ENCODE measurements around the gene TCEAL1.
"Not testable (repeated sequence)": the region's sequence is repeated elsewhere in the genome, so short reads cannot be mapped to it uniquely, and the experiment has no call there.

Gene TCEAL1

DNA sequence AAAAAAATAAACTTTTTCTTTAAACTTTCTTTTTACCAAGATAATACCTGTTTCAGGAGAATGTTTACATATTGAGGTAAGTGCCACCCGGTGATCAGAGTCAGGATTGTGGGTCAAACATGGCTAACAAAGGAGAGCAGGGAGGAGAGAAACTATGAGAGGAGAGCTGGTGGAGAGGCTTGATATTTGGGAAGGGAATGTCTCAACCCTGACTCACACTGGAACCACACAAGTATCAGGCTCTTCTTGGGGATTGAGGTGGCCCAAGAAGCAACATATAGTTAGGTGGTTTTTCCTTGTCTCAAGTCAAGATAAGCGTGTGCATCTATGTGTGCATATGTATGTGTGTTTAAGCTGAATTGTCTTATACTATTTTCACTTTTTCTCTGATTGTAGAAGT, 6.7 kb downstream of the TCEAL1 start:
- TF ChIP-seq, protein P1, sequence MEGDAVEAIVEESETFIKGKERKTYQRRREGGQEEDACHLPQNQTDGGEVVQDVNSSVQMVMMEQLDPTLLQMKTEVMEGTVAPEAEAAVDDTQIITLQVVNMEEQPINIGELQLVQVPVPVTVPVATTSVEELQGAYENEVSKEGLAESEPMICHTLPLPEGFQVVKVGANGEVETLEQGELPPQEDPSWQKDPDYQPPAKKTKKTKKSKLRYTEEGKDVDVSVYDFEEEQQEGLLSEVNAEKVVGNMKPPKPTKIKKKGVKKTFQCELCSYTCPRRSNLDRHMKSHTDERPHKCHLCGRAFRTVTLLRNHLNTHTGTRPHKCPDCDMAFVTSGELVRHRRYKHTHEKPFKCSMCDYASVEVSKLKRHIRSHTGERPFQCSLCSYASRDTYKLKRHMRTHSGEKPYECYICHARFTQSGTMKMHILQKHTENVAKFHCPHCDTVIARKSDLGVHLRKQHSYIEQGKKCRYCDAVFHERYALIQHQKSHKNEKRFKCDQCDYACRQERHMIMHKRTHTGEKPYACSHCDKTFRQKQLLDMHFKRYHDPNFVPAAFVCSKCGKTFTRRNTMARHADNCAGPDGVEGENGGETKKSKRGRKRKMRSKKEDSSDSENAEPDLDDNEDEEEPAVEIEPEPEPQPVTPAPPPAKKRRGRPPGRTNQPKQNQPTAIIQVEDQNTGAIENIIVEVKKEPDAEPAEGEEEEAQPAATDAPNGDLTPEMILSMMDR (IDR thresholded peaks at IDR 0.05; ENCODE audit: insufficient read depth, low read depth, low read length, missing control alignments) = no peak
- DNase-seq (ENCODE audit: low read depth) = no peak
- H3K4me3 ChIP-seq (ENCODE audit: low read depth, low read length) = no peak overlapping the region

DNA sequence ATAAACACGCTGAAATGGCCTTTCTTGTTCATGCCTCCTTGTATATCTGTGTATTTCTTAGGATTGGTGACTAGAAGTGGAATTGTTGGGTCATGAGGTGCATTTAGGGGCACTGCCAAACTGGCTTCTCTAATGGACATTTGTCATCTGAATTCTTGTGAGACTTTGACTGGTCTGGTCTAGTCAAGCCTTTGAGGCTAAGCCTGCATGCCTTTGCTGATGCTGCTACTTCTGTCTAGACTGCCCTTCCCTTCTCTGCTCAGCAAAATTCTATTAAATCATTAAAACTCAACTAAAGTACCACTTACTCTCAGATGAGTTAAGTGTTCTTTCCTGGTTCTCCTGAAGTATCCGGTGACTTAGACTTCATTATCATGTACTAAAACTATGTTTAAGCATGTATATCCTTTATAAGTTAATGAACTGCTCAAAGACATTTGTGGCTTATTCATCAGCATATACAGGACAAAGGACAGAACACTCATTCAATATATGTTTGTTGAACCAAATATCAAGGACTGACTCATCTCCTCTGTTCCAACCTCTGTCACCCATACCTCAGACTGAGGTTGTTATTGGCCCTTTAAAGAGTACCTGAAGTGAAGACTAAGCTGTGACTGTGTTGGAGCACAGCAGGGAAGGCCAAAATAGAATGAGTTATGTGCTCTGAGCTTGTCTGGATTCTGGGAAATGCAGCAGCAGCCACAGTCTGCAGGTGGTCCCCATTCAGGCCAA, 9.0 kb downstream of the TCEAL1 start:
- DNase-seq (ENCODE audit: low read depth) = no peak

DNA sequence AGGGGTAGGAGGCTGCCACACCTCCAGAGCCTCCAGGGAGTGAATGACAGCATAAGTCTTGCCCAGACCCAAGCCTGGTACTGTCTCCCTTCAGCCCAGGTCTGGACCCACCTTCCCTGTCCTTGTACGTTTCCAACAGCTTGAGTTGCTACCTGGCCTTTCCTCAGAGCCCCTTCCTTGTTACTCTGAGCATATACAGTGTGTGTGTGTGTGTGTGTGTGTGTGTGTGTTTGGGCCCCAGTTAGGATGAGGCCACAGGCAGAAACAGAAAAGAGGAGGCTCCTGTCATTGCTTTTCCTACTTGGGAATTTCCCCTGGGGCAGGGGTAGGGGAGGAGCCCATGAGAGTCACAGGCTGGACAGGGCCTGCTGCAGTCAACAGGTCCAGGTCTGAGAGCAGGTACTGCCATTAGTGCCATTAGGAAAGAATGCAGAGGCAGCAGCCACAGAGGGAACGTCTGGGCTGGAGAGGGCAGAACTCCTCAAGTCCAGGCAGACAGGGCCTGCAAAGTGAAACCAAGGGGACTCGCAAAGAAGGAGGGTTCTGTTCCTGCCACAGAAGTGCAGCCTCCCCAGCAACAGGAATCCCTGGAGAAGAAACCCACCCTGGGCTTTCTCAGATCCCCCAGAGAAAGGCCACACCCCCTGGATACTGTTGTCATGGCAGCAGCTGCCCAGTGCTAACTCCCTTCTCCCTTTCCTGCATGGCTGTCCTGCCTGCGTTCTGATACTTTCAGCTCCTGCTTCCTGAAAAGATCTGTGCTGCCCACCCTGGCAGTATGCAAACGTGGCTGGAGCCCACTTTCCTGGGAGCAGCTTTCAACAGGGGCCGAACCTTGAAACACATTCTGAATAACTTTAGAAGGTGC, 9.9 kb downstream of the TCEAL1 start:
- H3K4me3 ChIP-seq (ENCODE audit: low read depth, low read length); DNase-seq (ENCODE audit: low read depth): not testable (repeated sequence)

More for the DNA sequence above, 9.0 kb downstream of the TCEAL1 start:
- TF ChIP-seq, protein P1 (IDR thresholded peaks at IDR 0.05; ENCODE audit: insufficient read depth, low read depth, low read length, missing control alignments) = no peak
- no peak overlapping the region for H3K4me3 ChIP-seq (ENCODE audit: low read depth, low read length)

DNA sequence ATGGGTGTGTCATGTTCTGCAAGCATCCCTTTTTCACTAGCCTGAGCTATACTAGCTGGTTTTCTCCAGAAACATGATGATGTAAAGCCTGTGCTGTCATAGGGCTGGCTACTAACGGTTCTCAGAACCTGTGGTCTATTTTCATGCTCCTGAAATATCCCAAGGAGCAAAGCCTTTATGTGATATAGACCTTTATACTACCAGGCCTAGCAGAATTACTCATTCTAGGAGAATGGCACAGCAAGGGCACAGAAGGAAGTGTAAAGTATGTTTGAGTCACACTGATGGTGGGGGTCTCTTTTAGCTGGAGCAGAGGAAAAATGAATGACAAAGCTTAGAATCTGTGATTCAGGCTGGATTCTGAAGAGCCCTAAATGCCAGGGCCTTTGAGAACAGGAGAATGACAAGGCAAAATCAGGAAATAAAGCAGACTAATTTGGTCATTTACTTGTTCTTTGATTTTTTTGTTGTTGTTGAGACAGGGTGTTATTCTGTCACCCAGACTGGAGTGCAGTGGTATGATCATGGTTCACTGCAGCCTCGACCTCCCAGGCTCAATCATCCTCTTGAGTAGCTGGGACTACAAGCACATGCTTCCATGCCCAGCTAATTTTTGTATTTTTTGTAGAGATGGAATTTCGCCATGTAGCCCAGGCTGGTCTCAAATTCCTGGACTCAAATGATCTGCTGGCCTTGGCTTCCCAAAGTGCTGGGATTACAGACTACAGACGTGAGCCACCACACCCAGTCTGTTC, 11.8 kb downstream of the TCEAL1 start:
- TF ChIP-seq, protein P1 (IDR thresholded peaks at IDR 0.05; ENCODE audit: insufficient read depth, low read depth, low read length, missing control alignments) = no peak

DNA sequence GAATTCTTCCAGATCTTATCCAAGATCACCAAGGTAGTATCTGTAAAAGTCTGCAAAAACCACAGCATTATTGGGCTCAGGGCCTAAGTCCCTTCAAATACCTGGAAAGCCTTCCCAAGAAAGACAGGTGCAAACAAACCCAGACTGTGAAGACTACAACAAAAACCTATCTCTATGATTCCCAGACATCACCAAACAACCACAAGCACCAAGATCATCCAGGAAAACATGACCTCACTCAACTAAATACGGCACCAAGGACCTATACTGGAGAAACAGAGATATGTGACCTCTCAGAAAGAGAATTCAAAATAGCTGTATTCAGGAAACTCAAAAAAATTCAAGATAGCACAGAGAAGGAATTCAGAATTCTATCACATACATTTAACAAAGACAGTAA, 15.3 kb downstream of the TCEAL1 start:
- TF ChIP-seq, protein P1 (IDR thresholded peaks at IDR 0.05; ENCODE audit: insufficient read depth, low read depth, low read length, missing control alignments) = no peak
- H3K4me3 ChIP-seq (ENCODE audit: low read depth, low read length) = no peak overlapping the region
- no peak for DNase-seq (ENCODE audit: low read depth)

More for the DNA sequence above, 11.8 kb downstream of the TCEAL1 start:
- DNase-seq (ENCODE audit: low read depth) = no peak
- no peak overlapping the region for H3K4me3 ChIP-seq (ENCODE audit: low read depth, low read length)

DNA sequence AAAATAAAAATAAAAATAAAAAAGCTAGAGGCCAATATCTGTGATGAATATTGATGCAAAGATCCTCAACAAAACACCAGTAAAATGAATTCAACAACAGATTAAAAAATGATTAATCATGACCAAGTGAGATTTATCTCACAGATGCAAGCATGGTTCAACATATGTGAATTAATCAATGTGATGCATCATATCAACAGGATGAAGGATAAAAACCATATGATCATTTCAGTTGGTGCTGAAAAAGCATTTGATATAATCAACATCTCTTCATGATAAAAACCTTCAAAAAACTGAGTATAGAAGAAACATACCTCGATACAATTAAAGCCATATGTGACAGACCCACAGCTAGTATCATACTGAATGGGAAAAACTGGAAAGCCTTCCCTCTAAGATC, 18.9 kb downstream of the TCEAL1 start:
- TF ChIP-seq, protein P1 (IDR thresholded peaks at IDR 0.05; ENCODE audit: insufficient read depth, low read depth, low read length, missing control alignments) = no peak
- no peak for DNase-seq (ENCODE audit: low read depth)
- no peak overlapping the region for H3K4me3 ChIP-seq (ENCODE audit: low read depth, low read length)
